H9 (cell line): ENCODE measurements around the gene MRTFA. TPM values are rescaled to one million over a fixed set of nuclear protein-coding genes. Genes with fewer than 3 reads are reported as not detected.

ENCODE experiments used
- DNase-seq: peaks from one replicate; pipeline ENCODE4 v3.0.0-alpha.2; 2017
- H2AFZ ChIP-seq: one replicate; pipeline ENCODE4 v1.6.1; 2013; ENCODE audit warnings: mild to moderate bottlenecking, low read length, control low read depth, moderate library complexity
- H2AK5ac ChIP-seq: 2 replicates; pipeline ENCODE4 v1.6.1; 2013; ENCODE audit warnings: low read length, control low read depth, mixed read lengths; ENCODE audit not compliant: insufficient read length
- H2BK120ac ChIP-seq: one replicate; pipeline ENCODE4 v1.6.1; 2013; ENCODE audit warnings: low read depth, mild to moderate bottlenecking, low read length, control low read depth, inconsistent platforms; ENCODE audit not compliant: poor library complexity, severe bottlenecking
- H2BK12ac ChIP-seq: 2 replicates; pipeline ENCODE4 v1.6.1; 2013; ENCODE audit warnings: low read length, control low read depth, mixed read lengths, low read depth; ENCODE audit not compliant: insufficient read length
- H2BK15ac ChIP-seq: 2 replicates; pipeline ENCODE4 v1.6.1; 2013; ENCODE audit warnings: low read depth, low read length, control low read depth
- H2BK20ac ChIP-seq: one replicate; pipeline ENCODE4 v1.6.1; 2013; ENCODE audit warnings: low read depth, mild to moderate bottlenecking, low read length, control low read depth, inconsistent platforms; ENCODE audit not compliant: poor library complexity, severe bottlenecking
- H2BK5ac ChIP-seq: 2 replicates; pipeline ENCODE4 v1.6.1; 2013; ENCODE audit warnings: low read length, control low read depth, mixed read lengths; ENCODE audit not compliant: insufficient read length
- H3K14ac ChIP-seq: 2 replicates; pipeline ENCODE4 v1.6.1; 2013; ENCODE audit warnings: low read length, control low read depth; ENCODE audit not compliant: insufficient read depth
- H3K18ac ChIP-seq: 2 replicates; pipeline ENCODE4 v1.6.1; 2013; ENCODE audit warnings: low read depth, mild to moderate bottlenecking, mixed read lengths, low read length, control low read depth; ENCODE audit not compliant: insufficient read length
- H3K23ac ChIP-seq: 2 replicates; pipeline ENCODE4 v1.6.1; 2013; ENCODE audit warnings: low read length, control low read depth, mixed read lengths, low read depth; ENCODE audit not compliant: insufficient read length
- H3K23me2 ChIP-seq: 2 replicates; pipeline ENCODE4 v1.6.1; 2013; ENCODE audit warnings: low read depth, mild to moderate bottlenecking, mixed read lengths, low read length, control low read depth; ENCODE audit not compliant: insufficient read length, poor library complexity, severe bottlenecking
- H3K27ac ChIP-seq: 2 replicates; pipeline ENCODE4 v1.5.1; 2013; ENCODE audit warnings: low read length, control low read depth, mixed read lengths, low read depth; ENCODE audit not compliant: insufficient read length
- H3K27me3 ChIP-seq: 2 replicates; pipeline ENCODE4 v1.6.1; 2013; ENCODE audit warnings: low read length, control low read depth, inconsistent platforms; ENCODE audit not compliant: insufficient read depth
- H3K4ac ChIP-seq: 2 replicates; pipeline ENCODE4 v1.6.1; 2013; ENCODE audit warnings: low read depth, mild to moderate bottlenecking, control low read depth, inconsistent platforms, low read length, moderate library complexity
- H3K4me1 ChIP-seq: 2 replicates; pipeline ENCODE4 v1.6.1; 2013; ENCODE audit warnings: low read length, control low read depth, inconsistent platforms; ENCODE audit not compliant: insufficient read depth
- H3K4me2 ChIP-seq: 2 replicates; pipeline ENCODE4 v1.6.1; 2013; ENCODE audit warnings: low read length, control low read depth, mixed read lengths; ENCODE audit not compliant: insufficient read length, insufficient read depth
- H3K56ac ChIP-seq: 2 replicates; pipeline ENCODE4 v1.6.1; 2013; ENCODE audit warnings: low read depth, mild to moderate bottlenecking, mixed read lengths, low read length, control low read depth; ENCODE audit not compliant: insufficient read length
- H3K79me1 ChIP-seq: 2 replicates; pipeline ENCODE4 v1.6.1; 2013; ENCODE audit warnings: low read depth, mild to moderate bottlenecking, moderate library complexity, low read length, control low read depth, inconsistent platforms; ENCODE audit not compliant: insufficient read depth, poor library complexity, severe bottlenecking
- H3K79me2 ChIP-seq: 2 replicates; pipeline ENCODE4 v1.6.1; 2013; ENCODE audit warnings: low read length, control low read depth, inconsistent platforms; ENCODE audit not compliant: insufficient read depth
- H3K9ac ChIP-seq: 2 replicates; pipeline ENCODE4 v1.6.1; 2013; ENCODE audit warnings: low read length, control low read depth, mixed read lengths; ENCODE audit not compliant: insufficient read length; ENCODE audit errors: extremely low read depth
- H3K9me3 ChIP-seq: one replicate; pipeline ENCODE4 v1.6.1; 2013; ENCODE audit warnings: low read depth, low read length, inconsistent platforms; ENCODE audit not compliant: control insufficient read depth
- H3T11ph ChIP-seq: one replicate; pipeline ENCODE4 v1.6.1; 2013; ENCODE audit warnings: mild to moderate bottlenecking, low read length, control low read depth, inconsistent platforms
- H4K20me1 ChIP-seq: one replicate; pipeline ENCODE4 v1.6.1; 2013; ENCODE audit not compliant: control insufficient read depth, insufficient read length, insufficient read depth
- H4K5ac ChIP-seq: 2 replicates; pipeline ENCODE4 v1.6.1; 2013; ENCODE audit warnings: low read depth, mild to moderate bottlenecking, mixed read lengths, low read length, control low read depth; ENCODE audit not compliant: insufficient read length
- H4K8ac ChIP-seq: replicated peaks from 2 replicates; pipeline ENCODE4 v1.6.1; 2013; ENCODE audit warnings: low read length, control low read depth, mixed read lengths, low read depth; ENCODE audit not compliant: insufficient read length
- H4K91ac ChIP-seq: 2 replicates; pipeline ENCODE4 v1.6.1; 2013; ENCODE audit warnings: low read depth, mild to moderate bottlenecking, moderate library complexity, mixed read lengths, low read length, control low read depth; ENCODE audit not compliant: insufficient read length
- H3K27ac Mint-ChIP-seq, 3 experiments: 2 replicates in 2 of 3; 3 replicates in 1 of 3; pipeline ENCODE4 v1.8.0; 2020 to 2021; ENCODE audit warnings: mixed read lengths in 3 of 3, mild to moderate bottlenecking in 1 of 3, moderate library complexity in 1 of 3
- H3K27me3 Mint-ChIP-seq: 2 replicates; pipeline ENCODE4 v1.8.0; 2021; ENCODE audit warnings: low read depth, mild to moderate bottlenecking, moderate library complexity, mixed read lengths
- H3K36me3 Mint-ChIP-seq, 3 experiments: 2 replicates in 2 of 3; 3 replicates in 1 of 3; pipeline ENCODE4 v1.8.0; 2020 to 2021; ENCODE audit warnings: low read depth in 3 of 3, mixed read lengths in 3 of 3; ENCODE audit not compliant: insufficient read depth in 1 of 3
- H3K4me1 Mint-ChIP-seq, 2 experiments: 2 replicates each; pipeline ENCODE4 v1.8.0; 2020; ENCODE audit warnings: mixed read lengths in 2 of 2
- H3K4me3 Mint-ChIP-seq, 2 experiments: 2 replicates in 1 of 2; 3 replicates in 1 of 2; pipeline ENCODE4 v1.8.0; 2020 to 2021; ENCODE audit warnings: mild to moderate bottlenecking in 2 of 2, mixed read lengths in 2 of 2, moderate library complexity in 1 of 2
- H3K9me3 Mint-ChIP-seq, 2 experiments: 2 replicates in 1 of 2; 3 replicates in 1 of 2; pipeline ENCODE4 v1.8.0; 2020; ENCODE audit warnings: mild to moderate bottlenecking in 2 of 2, mixed read lengths in 2 of 2, moderate library complexity in 1 of 2
- WGBS: extraction: QIAGEN DNeasy Blood & Tissue Kit; methylation state at CpG from one replicate; pipeline ENCODE4 v1.1.7; 2013; ENCODE audit warnings: missing lambda C conversion rate, low lambda C conversion rate, mixed read lengths; ENCODE audit not compliant: insufficient read length; ENCODE audit errors: extremely low coverage; 5-methylcytosine and 5-hydroxymethylcytosine counted together
- total RNA-seq: library from RNA; stranded (reverse); gene quantifications from 2 replicates; pipeline ENCODE4 v1.2.1, GENCODE V29; 2021
- TF ChIP-seq, protein P1 (sequence below): fragments of 200-600 bp; sonication (generic); conservative IDR thresholded peaks from 3 replicates; pipeline ENCODE4 v1.8.0; 2021; ENCODE audit warnings: antibody characterized with exemption, mild to moderate bottlenecking

The MRTFA gene
- total RNA-seq, 1 experiment from 2014 or later = 38.1 TPM

DNA sequence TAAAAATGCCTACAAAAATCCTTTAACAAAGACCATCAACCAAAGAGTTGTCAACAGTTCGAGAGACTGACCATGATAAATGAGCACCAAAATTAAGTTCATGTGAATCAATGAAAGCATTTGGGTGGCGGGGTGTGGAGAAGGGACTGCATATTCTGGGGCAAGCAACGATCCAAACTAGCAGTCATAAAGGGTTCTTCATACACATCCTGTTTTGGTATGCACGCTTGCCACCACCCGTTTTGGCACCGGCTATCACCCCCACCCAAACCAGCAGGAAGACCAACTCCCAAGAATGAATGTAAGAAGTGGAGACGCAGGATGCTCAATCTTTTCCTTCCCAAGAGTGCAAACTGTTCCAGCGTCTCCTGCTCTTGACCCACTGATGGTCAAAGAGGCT lies 185.3 kb downstream of the MRTFA start:
- Histone ChIP-seq H3K27me3 (no peaks in the 10 kb centered on the region), H2BK5ac (no peak overlapping the region), H4K5ac (no peak overlapping the region), H2BK12ac (no peak overlapping the region), H2AFZ (no peak overlapping the region), H4K20me1 (no peaks in the 10 kb centered on the region), H2AK5ac (no peak overlapping the region), H3T11ph (no peak overlapping the region), H4K91ac (no peak overlapping the region), H3K14ac (no peak overlapping the region), H2BK20ac (no peak overlapping the region), H3K79me1 (no peaks in the 10 kb centered on the region), H4K8ac (no peak overlapping the region), H3K4ac (no peak overlapping the region), H3K9me3 (no peaks in the 10 kb centered on the region), H3K27ac (no peak overlapping the region), H3K56ac (no peak overlapping the region), H3K4me1 (peaks cover 14% of the 10 kb centered on the region), H3K79me2 (no peaks in the 10 kb centered on the region), H3K23me2 (no peaks in the 10 kb centered on the region), H3K18ac (no peak overlapping the region), H3K23ac (no peak overlapping the region), H2BK15ac (no peak overlapping the region), H3K9ac (no peak overlapping the region), H3K4me2 (no peak overlapping the region), H2BK120ac (no peak overlapping the region)
- Mint-ChIP-seq H3K9me3 (no peaks in the 10 kb centered on the region), H3K4me1 (peaks cover 22 to 30% of the 10 kb centered on the region in 2 experiments), H3K27me3 (no peaks in the 10 kb centered on the region), H3K4me3 (no peak overlapping the region), H3K27ac (peak overlapping the region in 2 of 3 experiments; percentile 10 to 62; a peak in 1 of 7 replicates), H3K36me3 (peaks cover 0 to 2% (median under 1%) of the 10 kb centered on the region in 3 experiments; a peak in 1 of 7 replicates)
- TF ChIP-seq, protein P1, sequence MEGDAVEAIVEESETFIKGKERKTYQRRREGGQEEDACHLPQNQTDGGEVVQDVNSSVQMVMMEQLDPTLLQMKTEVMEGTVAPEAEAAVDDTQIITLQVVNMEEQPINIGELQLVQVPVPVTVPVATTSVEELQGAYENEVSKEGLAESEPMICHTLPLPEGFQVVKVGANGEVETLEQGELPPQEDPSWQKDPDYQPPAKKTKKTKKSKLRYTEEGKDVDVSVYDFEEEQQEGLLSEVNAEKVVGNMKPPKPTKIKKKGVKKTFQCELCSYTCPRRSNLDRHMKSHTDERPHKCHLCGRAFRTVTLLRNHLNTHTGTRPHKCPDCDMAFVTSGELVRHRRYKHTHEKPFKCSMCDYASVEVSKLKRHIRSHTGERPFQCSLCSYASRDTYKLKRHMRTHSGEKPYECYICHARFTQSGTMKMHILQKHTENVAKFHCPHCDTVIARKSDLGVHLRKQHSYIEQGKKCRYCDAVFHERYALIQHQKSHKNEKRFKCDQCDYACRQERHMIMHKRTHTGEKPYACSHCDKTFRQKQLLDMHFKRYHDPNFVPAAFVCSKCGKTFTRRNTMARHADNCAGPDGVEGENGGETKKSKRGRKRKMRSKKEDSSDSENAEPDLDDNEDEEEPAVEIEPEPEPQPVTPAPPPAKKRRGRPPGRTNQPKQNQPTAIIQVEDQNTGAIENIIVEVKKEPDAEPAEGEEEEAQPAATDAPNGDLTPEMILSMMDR = no peak
- no peak for DNase-seq
- WGBS = no CpG with 5 or more reads among the region's 8 CpGs
